Activated CD8-positive, alpha-beta T cell treated with anti-CD3 and anti-CD28 coated beads for 36 hours (primary cell): ENCODE results near the gene FBXW7. TPM values are rescaled to one million over a fixed set of nuclear protein-coding genes. Genes with fewer than 3 reads are reported as not detected.

Experiments
- ATAC-seq: fragments of 200-7000 bp; cut with Tn5 transposase; one replicate; pipeline ENCODE4 v1.10.0; 2021; ENCODE audit warnings: mild to moderate bottlenecking, moderate library complexity
- CTCF ChIA-PET: fragments of 350-600 bp; sonication (Branson Sonifier 250); formaldehyde crosslinking; loops from one replicate; lab custom pipeline; 2021; ENCODE audit warnings: antibody characterized with exemption; lab: Charles Lee
- POLR2A ChIA-PET: fragments of 350-600 bp; sonication (Branson Sonifier 250); formaldehyde crosslinking; loops from one replicate; lab custom pipeline; 2021; ENCODE audit warnings: antibody characterized with exemption; lab: Charles Lee
- DNase-seq: peaks from one replicate; pipeline ENCODE4 v3.0.0-alpha.2; 2020
- H3K27ac Mint-ChIP-seq: one replicate; pipeline ENCODE4 v1.8.0; 2021; ENCODE audit warnings: mild to moderate bottlenecking, mixed read lengths
- H3K27me3 Mint-ChIP-seq: one replicate; pipeline ENCODE4 v1.8.0; 2021; ENCODE audit warnings: mixed read lengths
- H3K36me3 Mint-ChIP-seq: one replicate; pipeline ENCODE4 v1.8.0; 2021; ENCODE audit warnings: low read depth, mixed read lengths
- H3K4me1 Mint-ChIP-seq: one replicate; pipeline ENCODE4 v1.8.0; 2021; ENCODE audit warnings: low read depth, mixed read lengths
- H3K4me3 Mint-ChIP-seq: one replicate; pipeline ENCODE4 v1.8.0; 2021; ENCODE audit warnings: mild to moderate bottlenecking, moderate library complexity, mixed read lengths
- H3K9me3 Mint-ChIP-seq: one replicate; pipeline ENCODE4 v1.8.0; 2021; ENCODE audit warnings: mixed read lengths
- intact Hi-C: fragments of 100-400 bp; cut with micrococcal nuclease; formaldehyde crosslinking; loops from one replicate; pipeline ENCODE4 v1.10.0; 2022
- total RNA-seq, 2 experiments: library from RNA; stranded (reverse); gene quantifications; one replicate each; pipeline ENCODE4 v1.2.3, GENCODE V29; 2021
- TF ChIP-seq, protein P1 (sequence below): fragments of 200-600 bp; IDR thresholded peaks from one replicate; pipeline ENCODE4 v1.8.0; 2022; ENCODE audit warnings: antibody characterized with exemption, mild to moderate bottlenecking

The FBXW7 gene
- total RNA-seq, 2 experiments from 2014 or later = 32.6 to 35.1 TPM

GRCh38 chr4:152535360-152535902, 461 bp downstream of the FBXW7 start:
- ATAC-seq (peak; percentile 2), DNase-seq (peak; percentile 48)
- Mint-ChIP-seq H3K27me3 (no peaks in the 10 kb centered on the region), H3K4me1 (peaks cover 63% of the 10 kb centered on the region), H3K9me3 (peaks cover 4% of the 10 kb centered on the region), H3K4me3 (peak overlapping the region; percentile 90), H3K36me3 (peaks cover 42% of the 10 kb centered on the region), H3K27ac (peak overlapping the region; percentile 99)
- ChIA-PET POLR2A (interaction anchor here (0.8 to 3.4 kb wide), 16 partner anchors 8 to 433 kb away, joined by 3 to 44 read pairs (median 4); partner anchors contain the start of gene TMEM154), CTCF (interaction anchor here (0.8 to 1.3 kb wide), 5 partner anchors 10 to 34 kb away, joined by 3 to 8 read pairs (median 3); no protein-coding TSS in a partner anchor)
- intact Hi-C loops = no loop called here
- TF ChIP-seq, protein P1, sequence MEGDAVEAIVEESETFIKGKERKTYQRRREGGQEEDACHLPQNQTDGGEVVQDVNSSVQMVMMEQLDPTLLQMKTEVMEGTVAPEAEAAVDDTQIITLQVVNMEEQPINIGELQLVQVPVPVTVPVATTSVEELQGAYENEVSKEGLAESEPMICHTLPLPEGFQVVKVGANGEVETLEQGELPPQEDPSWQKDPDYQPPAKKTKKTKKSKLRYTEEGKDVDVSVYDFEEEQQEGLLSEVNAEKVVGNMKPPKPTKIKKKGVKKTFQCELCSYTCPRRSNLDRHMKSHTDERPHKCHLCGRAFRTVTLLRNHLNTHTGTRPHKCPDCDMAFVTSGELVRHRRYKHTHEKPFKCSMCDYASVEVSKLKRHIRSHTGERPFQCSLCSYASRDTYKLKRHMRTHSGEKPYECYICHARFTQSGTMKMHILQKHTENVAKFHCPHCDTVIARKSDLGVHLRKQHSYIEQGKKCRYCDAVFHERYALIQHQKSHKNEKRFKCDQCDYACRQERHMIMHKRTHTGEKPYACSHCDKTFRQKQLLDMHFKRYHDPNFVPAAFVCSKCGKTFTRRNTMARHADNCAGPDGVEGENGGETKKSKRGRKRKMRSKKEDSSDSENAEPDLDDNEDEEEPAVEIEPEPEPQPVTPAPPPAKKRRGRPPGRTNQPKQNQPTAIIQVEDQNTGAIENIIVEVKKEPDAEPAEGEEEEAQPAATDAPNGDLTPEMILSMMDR = no peak

DNA sequence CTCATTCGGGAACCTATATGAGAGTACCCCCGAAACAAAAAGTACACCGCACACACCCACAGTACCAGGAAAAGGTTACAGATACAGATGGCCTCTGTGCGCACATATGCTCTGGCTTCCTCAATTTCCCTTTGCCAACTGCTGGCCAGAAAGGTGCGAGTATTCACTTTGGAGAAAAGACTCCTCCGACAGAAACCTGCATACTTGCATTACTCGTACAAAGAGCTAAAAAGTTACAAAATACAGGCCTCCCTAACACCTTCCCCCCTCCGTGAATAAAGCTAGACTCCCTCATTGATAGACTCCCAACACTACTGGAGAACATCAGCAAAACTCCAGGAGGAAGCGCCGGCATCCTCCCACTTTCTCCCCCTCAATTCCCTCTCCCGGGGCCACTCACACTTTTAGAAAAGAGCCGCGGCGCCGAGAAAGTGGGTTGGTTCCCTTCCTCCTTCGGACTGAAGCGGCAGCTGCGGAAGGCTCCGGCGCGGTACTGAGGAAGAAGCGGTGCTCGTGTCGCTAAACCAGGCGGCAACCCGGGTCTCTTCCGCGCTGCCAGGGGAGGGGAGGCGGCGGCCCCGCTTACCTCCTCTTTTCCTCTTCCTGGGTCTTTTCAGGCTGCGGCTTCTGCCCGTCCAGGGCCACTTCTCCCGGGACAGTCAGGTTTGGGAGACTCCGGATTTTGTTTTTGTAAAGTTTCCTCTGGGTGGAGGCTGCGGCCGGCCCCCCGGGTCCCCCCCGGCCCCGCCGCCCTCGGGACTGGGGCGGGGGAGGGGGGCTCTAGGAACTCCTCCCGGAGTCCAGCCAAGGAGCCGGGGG, 1.1 kb downstream of the FBXW7 start:
- Mint-ChIP-seq H3K27me3 (no peaks in the 10 kb centered on the region), H3K36me3 (peaks cover 40% of the 10 kb centered on the region), H3K4me1 (peaks cover 59% of the 10 kb centered on the region), H3K27ac (peak overlapping the region; percentile 87), H3K4me3 (peak overlapping the region; percentile 90), H3K9me3 (no peaks in the 10 kb centered on the region)
- ATAC-seq (no peak), DNase-seq (peak; percentile 64)
- ChIA-PET CTCF (interaction anchor here (0.8 to 1.3 kb wide), 5 partner anchors 10 to 34 kb away, joined by 3 to 8 read pairs (median 3); no protein-coding TSS in a partner anchor), POLR2A (interaction anchor here (0.8 to 3.4 kb wide), 12 partner anchors 8 to 433 kb away, joined by 3 to 44 read pairs (median 4); partner anchors contain the start of gene TMEM154)
- TF ChIP-seq, protein P1 = no peak
- intact Hi-C loops = no loop called here

- H3K36me3 Mint-ChIP-seq = peaks cover 30% of the 10 kb centered on the region
- H3K4me3 Mint-ChIP-seq = no peak overlapping the region
- H3K9me3 Mint-ChIP-seq = no peaks in the 10 kb centered on the region
- intact Hi-C loops = no loop called here
- TF ChIP-seq, protein P1 = no peak
- CTCF ChIA-PET = interaction anchor here (1.6 to 3.6 kb wide), 4 partner anchors 14 to 108 kb away, joined by 3 to 20 read pairs (median 5); no protein-coding TSS in a partner anchor
- no peak overlapping the region for H3K27ac Mint-ChIP-seq
- ATAC-seq (no peak), DNase-seq (no peak)
- POLR2A ChIA-PET = no interaction called here
- no peaks in the 10 kb centered on the region for H3K27me3 Mint-ChIP-seq
- H3K4me1 Mint-ChIP-seq = peaks cover 48% of the 10 kb centered on the region
These were observed 4.4 kb downstream of the FBXW7 start for GRCh38 chr4:152531479-152531878.

DNA sequence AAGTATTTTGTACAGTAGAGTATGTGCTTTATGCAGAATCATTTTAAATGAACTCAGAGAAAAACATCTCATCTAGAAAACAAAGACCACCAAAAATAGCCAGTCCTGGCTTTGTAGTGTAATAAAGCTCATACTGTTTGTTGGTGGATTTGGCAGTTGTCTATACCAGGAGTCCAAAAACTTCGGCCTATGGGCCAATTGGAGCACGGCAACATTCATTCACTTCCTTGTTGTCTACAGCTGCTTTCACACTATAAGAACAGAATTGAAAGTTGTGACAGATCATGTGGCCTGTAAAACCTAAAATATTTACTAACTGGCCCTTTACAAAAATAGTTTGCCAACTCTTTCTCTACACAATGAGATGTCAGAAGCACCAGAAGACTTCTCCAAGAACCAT, 5.3 kb downstream of the FBXW7 start:
- H3K9me3 Mint-ChIP-seq = no peaks in the 10 kb centered on the region
- H3K27ac Mint-ChIP-seq = no peak overlapping the region
- H3K36me3 Mint-ChIP-seq = peaks cover 28% of the 10 kb centered on the region
- no peak for ATAC-seq
- TF ChIP-seq, protein P1 = no peak
- intact Hi-C loops = no loop called here
- H3K27me3 Mint-ChIP-seq = no peaks in the 10 kb centered on the region
- ChIA-PET CTCF (interaction anchor here (1.2 to 3.6 kb wide), 5 partner anchors 13 to 111 kb away, joined by 3 to 20 read pairs (median 3); no protein-coding TSS in a partner anchor), POLR2A (interaction anchor here (0.6 to 1.0 kb wide), 2 partner anchors 9 to 248 kb away, joined by 3 read pairs; partner anchors contain the start of gene TIGD4)
- H3K4me3 Mint-ChIP-seq = no peak overlapping the region
- DNase-seq = no peak
- peaks cover 55% of the 10 kb centered on the region for H3K4me1 Mint-ChIP-seq
